OCI-LY1 (cell line): ENCODE data around the gene PYGO2.

Experiments used
- H2AFZ ChIP-seq: fragments of 200-600 bp; sonication (generic), shearing (Covaris generic); 2 replicates; pipeline ENCODE4 v1.6.0; 2014; ENCODE audit warnings: antibody characterized with exemption, mild to moderate bottlenecking, low read length
- H3F3A ChIP-seq: fragments of 200-600 bp; sonication (generic), shearing (Covaris generic); 2 replicates; pipeline ENCODE4 v1.6.0; 2014; ENCODE audit warnings: mild to moderate bottlenecking, antibody characterized with exemption, low read length, moderate library complexity; ENCODE audit not compliant: insufficient read depth
- H3K27ac ChIP-seq: fragments of 200-600 bp; sonication (generic); 2 replicates; pipeline ENCODE4 v1.5.1; 2014; ENCODE audit warnings: low read length, mixed run types, mild to moderate bottlenecking, low read depth; ENCODE audit not compliant: poor library complexity, severe bottlenecking
- H3K27me3 ChIP-seq: fragments of 200-600 bp; sonication (generic); 2 replicates; pipeline ENCODE4 v1.6.0; 2014; ENCODE audit warnings: antibody characterized with exemption, mild to moderate bottlenecking, low read length, moderate library complexity; ENCODE audit not compliant: insufficient read depth
- H3K36me3 ChIP-seq: fragments of 200-600 bp; sonication (generic); 2 replicates; pipeline ENCODE4 v1.6.1; 2014; ENCODE audit warnings: mild to moderate bottlenecking, antibody characterized with exemption, low read length, moderate library complexity, mixed read lengths; ENCODE audit not compliant: insufficient read depth
- H3K4me1 ChIP-seq: fragments of 200-600 bp; sonication (generic); 2 replicates; pipeline ENCODE4 v1.5.1; 2014; ENCODE audit warnings: mild to moderate bottlenecking, low read length, moderate library complexity; ENCODE audit not compliant: insufficient read depth, severe bottlenecking
- H3K4me2 ChIP-seq: fragments of 200-600 bp; sonication (generic), shearing (Covaris generic); 2 replicates; pipeline ENCODE4 v1.6.1; 2014; ENCODE audit warnings: low read length
- H3K4me3 ChIP-seq: fragments of 200-600 bp; sonication (generic); 2 replicates; pipeline ENCODE4 v1.5.1; 2014; ENCODE audit warnings: low read length, low read depth, mild to moderate bottlenecking, mixed read lengths; ENCODE audit not compliant: poor library complexity, severe bottlenecking
- H3K79me2 ChIP-seq: fragments of 200-600 bp; shearing (Covaris generic); 2 replicates; pipeline ENCODE4 v1.6.1; 2016; ENCODE audit warnings: mixed run types, low read length, mixed read lengths; ENCODE audit not compliant: insufficient read depth
- H3K9ac ChIP-seq: fragments of 200-600 bp; sonication (generic), shearing (Covaris generic); 2 replicates; pipeline ENCODE4 v1.6.1; 2014; ENCODE audit warnings: mild to moderate bottlenecking, low read length, mixed read lengths
- H3K9me2 ChIP-seq: fragments of 200-600 bp; sonication (generic), shearing (Covaris generic); 2 replicates; pipeline ENCODE4 v1.6.1; 2014; ENCODE audit warnings: low read depth, mild to moderate bottlenecking, low read length, mixed read lengths
- H3K9me3 ChIP-seq: fragments of 200-600 bp; shearing (Covaris generic); 2 replicates; pipeline ENCODE4 v1.6.1; 2014; ENCODE audit warnings: low read length, mixed read lengths
- H4K20me1 ChIP-seq: fragments of 200-600 bp; sonication (generic), shearing (Covaris generic); 2 replicates; pipeline ENCODE4 v1.6.0; 2016; ENCODE audit warnings: mild to moderate bottlenecking, low read length; ENCODE audit not compliant: insufficient read depth
- CTCF ChIP-seq: fragments of 200-600 bp; sonication (generic), shearing (Covaris generic); IDR thresholded peaks from 2 replicates; pipeline ENCODE4 v1.5.1; 2017; ENCODE audit warnings: mild to moderate bottlenecking, antibody characterized with exemption, low read length, moderate library complexity, mixed read lengths
- EZH2 ChIP-seq: fragments of 200-600 bp; sonication (generic), shearing (Covaris generic); IDR thresholded peaks from 2 replicates; pipeline ENCODE4 v1.8.0; 2017; ENCODE audit warnings: borderline replicate concordance, mixed run types, mild to moderate bottlenecking, antibody characterized with exemption, low read length, moderate library complexity, mixed read lengths

Gene PYGO2

GRCh38 chr1:154983776-154984466 lies 22.3 kb upstream of the PYGO2 start:
- H3K27ac ChIP-seq, result peak overlapping the region; percentile 59
- no peaks in the 10 kb centered on the region for H4K20me1 ChIP-seq
- no peaks in the 10 kb centered on the region for H3K27me3 ChIP-seq
- peak overlapping the region; percentile 100 for H3K4me2 ChIP-seq
- H2AFZ ChIP-seq, result no peak overlapping the region
- H3K79me2 ChIP-seq, result peaks cover 15% of the 10 kb centered on the region
- peaks cover 23% of the 10 kb centered on the region for H3K4me1 ChIP-seq
- peak; percentile 32; the same call in 1 of the 2 replicates for TF ChIP-seq CTCF
- no peak for TF ChIP-seq EZH2
- peak overlapping the region; percentile 80 for H3K4me3 ChIP-seq
- H3K9ac ChIP-seq, result peak overlapping the region; percentile 82
- no peaks in the 10 kb centered on the region for H3F3A ChIP-seq
- no peaks in the 10 kb centered on the region for H3K9me2 ChIP-seq
- H3K9me3 ChIP-seq, result no peaks in the 10 kb centered on the region
- peaks cover 54% of the 10 kb centered on the region for H3K36me3 ChIP-seq

- no peaks in the 10 kb centered on the region for H3K9me2 ChIP-seq
- peaks cover 23% of the 10 kb centered on the region for H3K4me1 ChIP-seq
- peak within 1 kb of the TSS; percentile 82 for H3K9ac ChIP-seq
- no peak within 1 kb of the TSS for H2AFZ ChIP-seq
- no peaks in the 10 kb centered on the region for H4K20me1 ChIP-seq
- peaks cover 15% of the 10 kb centered on the region for H3K79me2 ChIP-seq
- peak within 1 kb of the TSS; percentile 100 for H3K4me2 ChIP-seq
- no peaks in the 10 kb centered on the region for H3K9me3 ChIP-seq
- H3K4me3 ChIP-seq, result peak within 1 kb of the TSS; percentile 80
- no peaks in the 10 kb centered on the region for H3K27me3 ChIP-seq
- peaks cover 51% of the 10 kb centered on the region for H3K36me3 ChIP-seq
- H3K27ac ChIP-seq, result peak within 1 kb of the TSS; percentile 70
- 0 out of 2 replicates have a peak, but pooled peaks cover 2% of the 10 kb centered on the region for H3F3A ChIP-seq
- TF ChIP-seq CTCF, result no peak
- TF ChIP-seq EZH2, result no peak
Observed at GRCh38 chr1:154982897-154983648, 21.5 kb upstream of the PYGO2 start, which contains the start of gene FLAD1. Gene FLAD1 (plus strand): TSS chr1:154983344. CDS start chr1:154983695, 351 bp downstream.

- H4K20me1 ChIP-seq, result no peaks in the 10 kb centered on the region
- no peak for TF ChIP-seq CTCF
- peak overlapping the region; percentile 76 for H3K9ac ChIP-seq
- H3K4me1 ChIP-seq, result peaks cover 29% of the 10 kb centered on the region
- H3K27ac ChIP-seq, result peak overlapping the region; percentile 70
- H3K27me3 ChIP-seq, result no peaks in the 10 kb centered on the region
- peak overlapping the region; percentile 100 for H3K4me2 ChIP-seq
- no peaks in the 10 kb centered on the region for H3K9me2 ChIP-seq
- peaks cover 51% of the 10 kb centered on the region for H3K36me3 ChIP-seq
- peaks cover 19% of the 10 kb centered on the region for H3K79me2 ChIP-seq
- H3F3A ChIP-seq, result 0 out of 2 replicates have a peak, but pooled peaks cover 4% of the 10 kb centered on the region
- peak overlapping the region; percentile 80 for H3K4me3 ChIP-seq
- no peaks in the 10 kb centered on the region for H3K9me3 ChIP-seq
- H2AFZ ChIP-seq, result no peak overlapping the region
Observed at GRCh38 chr1:154982341-154982740, 20.8 kb upstream of the PYGO2 start.
